ENCODE measurements around the gene ARHGAP35. TPM values are rescaled to one million over a fixed set of nuclear protein-coding genes. Genes with fewer than 3 reads are reported as not detected.

ARHGAP35 gene
- total and polyA plus RNA-seq, 2 donors (not counting 3 experiments of a cell fraction or from before 2014, with no cell fraction given): 25.7 to 51.3 TPM

DNA sequence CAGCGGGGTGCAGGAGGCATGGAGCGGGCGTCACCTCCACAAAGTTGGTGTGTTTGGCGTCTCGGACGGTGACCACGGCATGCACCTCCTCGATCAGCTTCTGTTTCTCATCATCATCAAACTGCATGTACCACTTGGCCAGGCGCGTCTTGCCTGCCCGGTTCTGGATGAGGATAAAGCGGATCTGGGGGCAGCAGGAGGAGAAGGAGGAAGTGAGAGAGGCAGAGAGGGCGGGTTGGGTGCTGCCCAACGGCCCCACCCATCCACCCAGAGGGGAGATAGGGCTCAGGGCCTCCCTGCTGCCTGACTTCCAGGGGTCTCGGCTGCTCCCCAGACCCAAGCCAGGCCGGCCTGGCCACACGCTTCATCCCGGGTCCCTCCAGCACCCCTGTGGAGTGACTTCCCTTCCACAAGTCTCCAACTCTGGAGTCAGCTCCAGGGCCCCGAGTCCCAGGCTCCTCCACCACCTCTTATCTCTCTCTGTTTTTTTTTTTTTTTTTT, 14.8 kb upstream of the ARHGAP35 start:
- intact Hi-C loops (cut with micrococcal nuclease): no loop called here
- Histone ChIP-seq H3K9me1 (replicated peaks; ENCODE audit: control insufficient read depth, extremely low read depth, insufficient read depth, low read length) (no peaks in the 10 kb centered on the region), H3K4me1 (ENCODE audit: control insufficient read depth, extremely low read depth, insufficient read depth, low read length) (peaks cover 10% of the 10 kb centered on the region), H4K20me1 (replicated peaks; ENCODE audit: control insufficient read depth, extremely low read depth, insufficient read depth, low read length) (no peaks in the 10 kb centered on the region), H2AFZ (ENCODE audit: low read depth, low read length) (no peak overlapping the region), H3K27ac (ENCODE audit: insufficient read depth, low read depth, low read length) (no peak overlapping the region), H3K9ac (replicated peaks; ENCODE audit: extremely low read depth, insufficient read depth, low read length) (no peak overlapping the region), H3K4me3 (replicated peaks in 1 of 3; ENCODE audit: insufficient read depth in 1 of 3, low read depth in 1 of 3, low read length in 3 of 3) (no peak overlapping the region), H3K4me2 (ENCODE audit: insufficient read depth, low read length) (no peak overlapping the region), H3K79me2 (ENCODE audit: control insufficient read depth, insufficient read depth, low read length) (peaks cover 37% of the 10 kb centered on the region), H3K27me3 (ENCODE audit: control insufficient read depth in 2 of 2, insufficient read depth in 2 of 2, low read length in 2 of 2) (no peaks in the 10 kb centered on the region), H3K9me3 (replicated peaks; ENCODE audit: control insufficient read depth, insufficient read depth, low read length) (no peaks in the 10 kb centered on the region), H3K36me3 (ENCODE audit: control insufficient read depth in 2 of 2, extremely low read depth in 1 of 2, insufficient read depth in 2 of 2, low read length in 2 of 2) (peaks cover 5 to 21% of the 10 kb centered on the region in 2 experiments)
- TF ChIP-seq POLR2A (IDR thresholded peaks at IDR 0.05; ENCODE audit: low read depth, low read length) (no peak), GATA2 (IDR thresholded peaks at IDR 0.05; ENCODE audit: insufficient read depth, insufficient read length, low read depth, low read length) (no peak), FOS (IDR thresholded peaks at IDR 0.05; ENCODE audit: borderline replicate concordance, insufficient read depth, low read length) (no peak), POLR2AphosphoS5 (IDR thresholded peaks at IDR 0.05; ENCODE audit: insufficient read depth, low read depth, low read length) (no peak)
- TF ChIP-seq, protein P1, sequence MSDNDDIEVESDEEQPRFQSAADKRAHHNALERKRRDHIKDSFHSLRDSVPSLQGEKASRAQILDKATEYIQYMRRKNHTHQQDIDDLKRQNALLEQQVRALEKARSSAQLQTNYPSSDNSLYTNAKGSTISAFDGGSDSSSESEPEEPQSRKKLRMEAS (IDR thresholded peaks at IDR 0.05; ENCODE audit: insufficient read depth, insufficient read length): no peak
- BruUV-seq (replicated peaks): no TSS peak
- dilution Hi-C loops (cut with MboI; ENCODE audit: extremely low pct_ligation_motif_present, low sequenced_read_pairs): no loop called here
- ChIA-PET POLR2A (no interaction called here), CTCF (interaction anchor here (1.4 kb wide), 1 partner anchor 16 kb away, joined by 4 read pairs; no protein-coding TSS in a partner anchor)
- FAIRE-seq (no peak), DNase-seq (ENCODE audit: low read depth, low spot score) (no peak)

DNA sequence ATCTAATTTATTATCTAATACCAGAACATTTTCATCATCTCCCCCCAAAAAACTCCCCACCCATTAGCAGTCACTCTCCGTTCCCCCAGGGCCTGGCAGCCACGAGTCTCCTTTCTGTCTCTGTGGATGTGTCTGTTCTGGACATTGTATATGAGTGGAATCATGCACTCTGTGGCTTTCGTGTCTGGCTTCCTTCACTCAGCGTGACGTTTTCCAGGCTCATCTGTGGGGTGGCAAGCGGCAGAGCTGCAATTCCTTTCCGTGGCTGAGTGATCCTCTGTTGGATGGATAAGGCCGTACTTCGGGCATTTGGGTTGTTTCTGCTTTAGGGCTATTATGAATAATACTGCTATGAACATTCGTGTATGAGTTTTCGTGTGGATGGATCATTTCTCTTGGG, 13.3 kb upstream of the ARHGAP35 start:
- no peak overlapping the region for H3K4me3 ChIP-seq (replicated peaks in 1 of 3; ENCODE audit: insufficient read depth in 1 of 3, low read depth in 1 of 3, low read length in 3 of 3)
- H3K9me1 ChIP-seq (replicated peaks; ENCODE audit: control insufficient read depth, extremely low read depth, insufficient read depth, low read length): no peaks in the 10 kb centered on the region
- H3K9ac ChIP-seq (replicated peaks; ENCODE audit: extremely low read depth, insufficient read depth, low read length): no peak overlapping the region
- no peak overlapping the region for H3K4me2 ChIP-seq (ENCODE audit: insufficient read depth, low read length)
- CTCF ChIA-PET: no interaction called here
- peaks cover 10% of the 10 kb centered on the region for H3K4me1 ChIP-seq (ENCODE audit: control insufficient read depth, extremely low read depth, insufficient read depth, low read length)
- POLR2A ChIA-PET: no interaction called here
- no peaks in the 10 kb centered on the region for H3K27me3 ChIP-seq (ENCODE audit: control insufficient read depth in 2 of 2, insufficient read depth in 2 of 2, low read length in 2 of 2)
- H3K36me3 ChIP-seq (ENCODE audit: control insufficient read depth in 2 of 2, extremely low read depth in 1 of 2, insufficient read depth in 2 of 2, low read length in 2 of 2): peaks cover 5 to 15% of the 10 kb centered on the region in 2 experiments
- H3K9me3 ChIP-seq (replicated peaks; ENCODE audit: control insufficient read depth, insufficient read depth, low read length): no peaks in the 10 kb centered on the region
- no peaks in the 10 kb centered on the region for H4K20me1 ChIP-seq (replicated peaks; ENCODE audit: control insufficient read depth, extremely low read depth, insufficient read depth, low read length)
- intact Hi-C loops (cut with micrococcal nuclease): no loop called here
- no peak overlapping the region for H2AFZ ChIP-seq (ENCODE audit: low read depth, low read length)
- H3K79me2 ChIP-seq (ENCODE audit: control insufficient read depth, insufficient read depth, low read length): peaks cover 37% of the 10 kb centered on the region
- TF ChIP-seq JUN (IDR thresholded peaks at IDR 0.05; ENCODE audit: borderline replicate concordance, insufficient read depth, insufficient read length, low read depth) (no peak), EZH2 (IDR thresholded peaks at IDR 0.05; ENCODE audit: borderline replicate concordance, low read depth, low read length, severe bottlenecking) (no peak), POLR2A (IDR thresholded peaks at IDR 0.05; ENCODE audit: low read depth, low read length) (no peak), FOS (IDR thresholded peaks at IDR 0.05; ENCODE audit: borderline replicate concordance, insufficient read depth, low read length) (no peak), MYC (IDR thresholded peaks at IDR 0.05; ENCODE audit: low read depth, low read length) (no peak), GATA2 (IDR thresholded peaks at IDR 0.05; ENCODE audit: insufficient read depth, insufficient read length, low read depth, low read length) (no peak), POLR2AphosphoS5 (IDR thresholded peaks at IDR 0.05; ENCODE audit: insufficient read depth, low read depth, low read length) (no peak)
- TF ChIP-seq, protein P2, sequence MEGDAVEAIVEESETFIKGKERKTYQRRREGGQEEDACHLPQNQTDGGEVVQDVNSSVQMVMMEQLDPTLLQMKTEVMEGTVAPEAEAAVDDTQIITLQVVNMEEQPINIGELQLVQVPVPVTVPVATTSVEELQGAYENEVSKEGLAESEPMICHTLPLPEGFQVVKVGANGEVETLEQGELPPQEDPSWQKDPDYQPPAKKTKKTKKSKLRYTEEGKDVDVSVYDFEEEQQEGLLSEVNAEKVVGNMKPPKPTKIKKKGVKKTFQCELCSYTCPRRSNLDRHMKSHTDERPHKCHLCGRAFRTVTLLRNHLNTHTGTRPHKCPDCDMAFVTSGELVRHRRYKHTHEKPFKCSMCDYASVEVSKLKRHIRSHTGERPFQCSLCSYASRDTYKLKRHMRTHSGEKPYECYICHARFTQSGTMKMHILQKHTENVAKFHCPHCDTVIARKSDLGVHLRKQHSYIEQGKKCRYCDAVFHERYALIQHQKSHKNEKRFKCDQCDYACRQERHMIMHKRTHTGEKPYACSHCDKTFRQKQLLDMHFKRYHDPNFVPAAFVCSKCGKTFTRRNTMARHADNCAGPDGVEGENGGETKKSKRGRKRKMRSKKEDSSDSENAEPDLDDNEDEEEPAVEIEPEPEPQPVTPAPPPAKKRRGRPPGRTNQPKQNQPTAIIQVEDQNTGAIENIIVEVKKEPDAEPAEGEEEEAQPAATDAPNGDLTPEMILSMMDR (IDR thresholded peaks at IDR 0.05; ENCODE audit: extremely low read depth in 1 of 2, insufficient read depth in 1 of 2, low read depth in 1 of 2, low read length in 2 of 2): no peak
- TF ChIP-seq, protein P1 (IDR thresholded peaks at IDR 0.05; ENCODE audit: insufficient read depth, insufficient read length): no peak
- no peak overlapping the region for H3K27ac ChIP-seq (ENCODE audit: insufficient read depth, low read depth, low read length)
- dilution Hi-C loops (cut with MboI; ENCODE audit: extremely low pct_ligation_motif_present, low sequenced_read_pairs): no loop called here
- no peak for FAIRE-seq
- no peak for DNase-seq (ENCODE audit: low read depth, low spot score)
- BruUV-seq (replicated peaks): no TSS peak
